ENCODE measurements around the gene AGPAT2.

DNA sequence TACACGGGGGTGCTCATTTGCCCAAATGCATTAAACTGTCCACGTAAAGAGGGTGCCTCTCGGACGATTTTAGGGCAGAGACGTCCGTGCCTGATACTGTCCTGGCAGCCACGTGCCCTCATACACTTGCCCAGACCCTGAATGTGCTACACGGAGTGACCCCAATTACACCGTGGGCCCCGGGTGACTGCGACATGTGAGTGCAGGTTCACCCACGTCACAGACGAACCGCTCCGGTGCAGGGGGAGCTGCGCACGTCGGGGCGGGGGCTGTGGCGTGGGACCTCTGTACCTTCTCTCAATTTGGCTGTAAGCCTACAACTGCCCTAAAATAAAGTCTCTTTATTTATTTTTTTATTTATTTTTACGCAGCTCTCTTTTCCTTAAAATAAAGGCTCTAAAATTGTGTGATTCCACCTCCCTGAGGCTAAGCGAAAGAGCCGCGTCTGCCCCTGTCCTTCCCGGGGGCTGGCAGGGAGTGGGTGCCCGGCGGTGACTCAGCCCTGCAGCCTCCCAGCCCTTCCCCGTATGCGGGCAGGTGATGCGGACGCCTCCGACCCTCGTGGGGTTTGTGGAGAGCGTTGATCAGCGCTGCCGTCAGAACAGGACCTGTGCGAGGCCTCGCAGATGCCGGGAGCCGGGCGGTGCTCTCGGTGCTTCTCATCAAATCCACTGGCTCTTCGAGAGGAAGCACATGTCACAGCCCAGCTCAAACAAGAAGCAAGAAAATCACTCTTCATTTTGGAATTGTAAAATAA, 33.8 kb downstream of the AGPAT2 start:
- TF ChIP-seq CTCF (IDR thresholded peaks at IDR 0.05) = no peak
- no peak for TF ChIP-seq ZFX (IDR thresholded peaks at IDR 0.05; ENCODE audit: borderline replicate concordance)

Measured in 22Rv1 (cell line).